ENCODE data around the gene PARN. TPM values are rescaled to one million over a fixed set of nuclear protein-coding genes. Genes with fewer than 3 reads are reported as not detected.
"Not testable (repeated sequence)": the region's sequence is repeated elsewhere in the genome, so short reads cannot be mapped to it uniquely, and the experiment has no call there.

Gene PARN
- total and polyA plus RNA-seq, 9 of the 15 experiments (the other 6 are each of a cell fraction or from before 2014, with no cell fraction given), result 9.6 to 51.3 (median 40.4) TPM

- peaks cover 57% of the 10 kb centered on the region for H3K36me3 ChIP-seq (ENCODE audit: control insufficient read depth, insufficient read depth, low read length)
- CTCF ChIA-PET (ENCODE audit: low intra/inter-chr PET ratio); H3K27me3 ChIP-seq (ENCODE audit: control insufficient read depth in 2 of 2, insufficient read depth in 2 of 2, low read length in 2 of 2); FAIRE-seq; POLR2A ChIA-PET; H3K4me3 ChIP-seq; H3K9ac ChIP-seq (ENCODE audit: insufficient read depth in 1 of 2, low read depth in 2 of 2, low read length in 2 of 2); BruUV-seq (replicated peaks); ATAC-seq; H3K9me3 ChIP-seq (replicated peaks; ENCODE audit: control insufficient read depth, insufficient read depth, low read depth, low read length); DNase-seq (ENCODE audit: extremely low read depth in 1 of 4, low spot score in 3 of 4); H2AFZ ChIP-seq (ENCODE audit: low read depth, low read length); H3K27ac ChIP-seq (ENCODE audit: extremely low read depth, low read depth, low read length); H3K4me2 ChIP-seq (ENCODE audit: insufficient read depth, low read length); H3K9me1 ChIP-seq (ENCODE audit: control insufficient read depth, insufficient read depth, low read length); intact Hi-C loops (cut with micrococcal nuclease): not testable (repeated sequence)
- H3K79me2 ChIP-seq (ENCODE audit: control insufficient read depth, insufficient read depth, low read length), result peaks cover 94% of the 10 kb centered on the region
- H4K20me1 ChIP-seq (replicated peaks; ENCODE audit: control insufficient read depth, insufficient read depth, low read length), result peaks cover 17% of the 10 kb centered on the region
- H3K4me1 ChIP-seq (replicated peaks in 1 of 2; ENCODE audit: control insufficient read depth in 2 of 2, insufficient read depth in 2 of 2, low read length in 2 of 2), result peaks cover 15 to 18% of the 10 kb centered on the region in 2 experiments; a peak in 4 of 5 replicates
- 73% methylated on average over 17 of the region's 17 CpGs for WGBS (ENCODE audit: insufficient coverage, low coverage, missing lambda C conversion rate)
- in situ Hi-C loops (cut with MboI), result loop anchor here (25.0 kb wide), 1 partner anchor 1876 kb away; no protein-coding TSS in a partner anchor
Measured at GRCh38 chr16:14636179-14636950, 6.3 kb upstream of the PARN start.

- Histone ChIP-seq H3K9me3 (replicated peaks; ENCODE audit: control insufficient read depth, insufficient read depth, low read depth, low read length) (no peaks in the 10 kb centered on the region), H3K27me3 (ENCODE audit: control insufficient read depth in 2 of 2, insufficient read depth in 2 of 2, low read length in 2 of 2) (no peaks in the 10 kb centered on the region), H3K9ac (ENCODE audit: insufficient read depth in 1 of 2, low read depth in 2 of 2, low read length in 2 of 2) (no peak overlapping the region; a peak in 1 of 4 replicates), H3K36me3 (ENCODE audit: control insufficient read depth, insufficient read depth, low read length) (peaks cover 50% of the 10 kb centered on the region), H3K4me1 (replicated peaks in 1 of 2; ENCODE audit: control insufficient read depth in 2 of 2, insufficient read depth in 2 of 2, low read length in 2 of 2) (peaks cover 20 to 23% of the 10 kb centered on the region in 2 experiments), H3K27ac (ENCODE audit: extremely low read depth, low read depth, low read length) (no peak overlapping the region), H3K4me3 (no peak overlapping the region), H4K20me1 (replicated peaks; ENCODE audit: control insufficient read depth, insufficient read depth, low read length) (peaks cover 17% of the 10 kb centered on the region), H3K4me2 (ENCODE audit: insufficient read depth, low read length) (no peak overlapping the region), H3K79me2 (ENCODE audit: control insufficient read depth, insufficient read depth, low read length) (peaks cover 89% of the 10 kb centered on the region), H3K9me1 (ENCODE audit: control insufficient read depth, insufficient read depth, low read length) (peaks cover 3% of the 10 kb centered on the region), H2AFZ (ENCODE audit: low read depth, low read length) (no peak overlapping the region)
- CTCF ChIA-PET (ENCODE audit: low intra/inter-chr PET ratio), result no interaction called here
- WGBS (ENCODE audit: insufficient coverage, low coverage, missing lambda C conversion rate), result 84% methylated on average over 12 of the region's 12 CpGs
- intact Hi-C loops (cut with micrococcal nuclease), result no loop called here
- POLR2A ChIA-PET, result no interaction called here
- TF ChIP-seq ZNF197 (CRISPR knock-in tag; IDR thresholded peaks at IDR 0.05; ENCODE audit: low read depth) (no peak), MEIS2 (IDR thresholded peaks at IDR 0.05; ENCODE audit: partially characterized antibody) (peak; percentile 7)
- FAIRE-seq (no peak), ATAC-seq (no peak), DNase-seq (ENCODE audit: extremely low read depth in 1 of 4, low spot score in 3 of 4) (no peak)
- in situ Hi-C loops (cut with MboI), result loop anchor here (25.0 kb wide), 1 partner anchor 1877 kb away; no protein-coding TSS in a partner anchor
- BruUV-seq (replicated peaks), result no TSS peak
Measured at GRCh38 chr16:14635395-14636165, 5.5 kb upstream of the PARN start.

All from K562 (cell line).